NK-92 (cell line): ENCODE measurements around the gene NOL7.

Experiments used
- DNase-seq: peaks from one replicate; lab custom pipeline; 2025; ENCODE audit not compliant: unreplicated experiment; lab: John Stamatoyannopoulos, UW

NOL7 gene

GRCh38 chr6:13593720-13594119 is 21.4 kb upstream of the NOL7 start:
- no peak for DNase-seq

DNA sequence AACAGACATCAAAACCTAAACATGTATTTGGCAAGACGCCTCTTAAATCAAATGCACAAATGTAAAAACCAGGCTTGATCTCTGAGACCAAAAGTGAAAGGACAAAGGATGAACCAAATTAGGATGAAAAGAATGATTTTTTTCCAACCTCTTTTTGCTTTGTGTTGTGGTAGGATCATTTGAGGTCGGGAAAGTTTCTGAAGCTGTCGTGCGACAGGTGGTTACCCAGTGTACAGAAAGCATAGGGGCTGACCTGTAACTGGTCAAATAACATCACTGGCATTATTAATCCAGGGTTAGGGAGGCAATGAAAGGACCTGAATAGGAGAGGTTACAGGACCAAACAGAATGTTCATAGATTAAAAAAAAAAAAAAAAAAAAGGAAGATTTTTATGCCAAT is 18.1 kb upstream of the NOL7 start:
- no peak for DNase-seq

DNA sequence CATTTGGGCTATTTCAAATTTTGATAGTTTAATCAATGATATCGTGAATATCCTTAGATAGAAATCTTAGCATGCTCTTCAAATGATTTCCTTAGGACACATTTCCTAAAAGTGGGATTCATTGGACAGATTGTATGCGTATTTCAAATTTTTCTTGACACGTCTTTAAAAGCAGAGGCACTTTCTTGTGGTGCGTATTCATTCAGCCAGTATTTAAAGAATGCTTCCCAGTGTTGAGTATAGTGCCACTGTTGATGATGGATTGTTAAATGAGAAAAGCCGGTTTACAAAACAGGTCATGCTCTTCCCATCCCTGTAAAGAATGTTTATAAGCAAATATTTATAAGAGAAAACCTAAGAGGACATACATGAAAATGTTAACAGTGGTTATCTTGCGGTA is 15.1 kb upstream of the NOL7 start:
- no peak for DNase-seq

GRCh38 chr6:13604135-13604534 is 11.0 kb upstream of the NOL7 start:
- no peak for DNase-seq

GRCh38 chr6:13604546-13605416 is 10.4 kb upstream of the NOL7 start:
- no peak for DNase-seq

GRCh38 chr6:13605634-13606033 is 9.5 kb upstream of the NOL7 start:
- no peak for DNase-seq

DNA sequence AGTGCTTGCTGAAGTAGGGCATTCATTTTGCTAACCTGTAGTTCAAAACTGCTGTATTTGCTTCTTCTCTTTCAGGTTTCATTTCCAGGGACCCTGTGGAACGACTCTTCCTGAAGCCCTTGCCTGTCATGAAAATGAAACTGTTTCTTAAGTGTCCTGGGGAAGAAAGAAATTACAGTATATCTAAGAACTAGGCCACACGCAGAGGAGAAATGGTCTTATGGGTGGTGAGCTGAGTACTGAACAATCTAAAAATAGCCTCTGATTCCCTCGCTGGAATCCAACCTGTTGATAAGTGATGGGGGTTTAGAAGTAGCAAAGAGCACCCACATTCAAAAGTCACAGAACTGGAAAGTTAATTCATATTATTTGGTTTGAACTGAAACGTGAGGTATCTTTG is 3.4 kb upstream of the NOL7 start:
- no peak for DNase-seq

GRCh38 chr6:13613029-13613594 is 2.0 kb upstream of the NOL7 start:
- DNase-seq, result no peak

DNA sequence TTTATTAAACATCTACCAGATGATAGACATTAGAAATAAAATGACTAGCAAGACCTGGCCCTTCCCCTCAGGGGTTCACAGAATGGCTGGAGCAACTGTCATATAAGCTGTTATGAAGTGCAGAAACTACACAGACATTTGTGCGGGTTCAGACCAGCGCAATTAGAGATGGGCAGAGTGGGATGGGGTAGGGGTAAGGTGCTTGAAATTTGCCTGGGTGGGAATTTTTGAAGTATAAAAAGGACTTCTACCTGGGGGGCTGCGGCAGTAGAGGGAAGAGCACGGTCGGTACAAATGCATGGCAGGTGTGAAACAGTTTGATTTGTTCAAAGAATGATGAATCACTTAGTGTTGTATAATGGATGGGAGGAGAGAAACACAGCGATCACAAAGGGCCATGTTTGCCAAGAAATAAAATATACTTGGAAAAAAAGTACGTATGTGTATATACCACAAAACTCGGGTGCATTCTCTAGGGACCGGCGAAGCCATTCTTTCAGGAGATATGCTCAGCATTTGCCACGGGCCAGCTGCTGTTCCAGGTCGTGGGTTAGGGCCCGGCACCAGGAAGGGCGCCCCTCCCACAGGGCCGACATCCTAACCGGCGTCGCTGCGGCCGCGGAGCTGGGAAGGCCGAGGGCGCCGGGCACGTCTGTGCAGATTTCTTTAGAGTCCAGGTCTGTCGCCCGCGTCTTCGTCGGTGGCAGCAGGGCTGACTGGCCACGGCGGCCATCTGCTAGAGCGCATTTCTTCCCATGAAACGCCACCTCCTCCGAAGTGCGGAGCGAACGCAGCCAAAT is 809 bp upstream of the NOL7 start:
- no peak for DNase-seq

DNA sequence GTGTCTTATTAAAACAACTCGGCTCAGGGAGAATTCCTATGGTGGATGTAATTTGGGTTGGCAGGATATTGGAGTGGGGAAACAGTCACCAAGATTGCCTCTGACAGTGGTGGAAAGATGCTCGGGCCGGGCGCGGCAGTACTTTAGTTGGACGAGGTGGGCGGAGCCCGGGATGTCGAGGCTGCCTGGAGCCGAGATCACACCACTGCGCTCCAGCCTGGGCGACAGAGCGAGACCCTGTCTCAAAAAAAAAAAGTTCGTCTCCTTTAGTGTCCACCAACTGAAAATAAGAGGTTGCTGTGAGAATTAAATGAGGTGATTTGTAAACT is 621 bp downstream of the NOL7 start:
- no peak for DNase-seq

- no peak for DNase-seq
Measured at GRCh38 chr6:13617066-13617465, 1.9 kb downstream of the NOL7 start.

- DNase-seq, result no peak
Measured at GRCh38 chr6:13624871-13625288, 9.7 kb downstream of the NOL7 start.

DNA sequence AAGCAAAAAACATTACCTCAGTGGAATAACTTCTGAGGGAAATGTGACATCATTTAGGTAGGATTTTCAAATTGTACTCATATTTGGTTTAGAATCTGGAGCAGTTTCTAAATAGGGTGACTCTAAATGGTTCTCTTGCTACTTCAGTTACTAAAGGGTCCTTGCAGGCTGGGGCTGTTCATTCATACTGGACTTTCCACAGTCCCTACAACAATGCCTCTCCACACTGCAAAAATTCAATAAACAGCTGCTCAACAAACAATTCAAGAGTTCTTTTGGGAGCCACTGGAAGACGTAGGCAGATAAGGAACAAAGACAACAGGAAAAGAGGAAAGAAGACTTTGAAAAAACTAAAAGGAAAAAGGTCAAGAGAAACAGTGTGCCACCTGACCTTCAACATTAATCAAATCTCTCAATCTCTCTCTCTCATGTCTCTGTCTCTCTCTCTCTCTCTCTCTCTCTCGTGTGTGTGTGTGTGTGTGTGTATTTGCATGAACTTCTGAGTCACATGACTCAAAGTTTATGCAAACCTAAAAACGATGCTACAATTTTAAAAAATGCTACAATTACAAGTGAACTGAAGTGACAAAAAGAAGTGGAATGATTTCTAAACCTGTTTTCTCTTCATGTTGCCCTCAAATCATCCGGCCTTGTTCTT is 14.5 kb downstream of the NOL7 start:
- no peak for DNase-seq

- no peak for DNase-seq
Measured at GRCh38 chr6:13630499-13630898, 15.4 kb downstream of the NOL7 start.

DNA sequence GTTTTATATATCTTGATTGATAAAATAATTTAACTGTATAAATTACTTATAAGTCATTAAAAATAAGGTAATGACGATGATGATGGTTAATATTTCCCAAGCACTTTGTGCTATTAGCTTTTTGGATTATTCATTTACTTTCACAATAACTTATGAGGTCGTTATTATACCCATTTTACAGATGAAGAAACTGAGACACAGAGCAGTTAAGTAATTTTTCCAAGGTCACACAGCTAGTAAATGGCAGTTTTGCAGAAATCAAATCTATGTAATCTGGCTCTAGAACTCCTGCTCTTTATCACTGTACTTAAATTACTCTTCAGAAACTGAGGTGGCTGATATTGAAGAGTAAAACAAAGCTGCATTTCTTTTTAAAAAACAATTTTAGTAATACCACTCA is 18.2 kb downstream of the NOL7 start:
- no peak for DNase-seq

GRCh38 chr6:13635948-13636658 is 21.0 kb downstream of the NOL7 start:
- DNase-seq, result no peak

- DNase-seq, result no peak
Measured at GRCh38 chr6:13638014-13638413, 22.9 kb downstream of the NOL7 start.

DNA sequence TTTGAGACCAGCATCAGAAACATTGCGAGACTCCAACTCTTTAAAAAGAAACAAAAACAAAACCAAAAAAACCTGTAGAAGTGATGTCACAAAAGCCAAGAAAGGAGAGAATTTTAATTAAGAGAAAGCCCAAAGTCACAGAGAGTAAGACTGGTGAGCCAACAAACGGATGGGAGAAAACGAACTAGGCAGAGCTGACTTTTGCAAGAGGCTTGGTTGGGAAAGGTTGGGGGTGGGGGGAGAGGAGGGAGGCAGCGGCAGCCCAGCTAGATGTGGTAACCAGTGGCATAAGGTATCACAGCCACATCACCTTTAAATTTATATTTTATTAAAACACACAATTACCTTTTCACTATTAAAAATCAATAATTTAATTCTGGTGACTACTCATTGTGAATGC is 23.5 kb downstream of the NOL7 start:
- no peak for DNase-seq

GRCh38 chr6:13641315-13641714 is 26.2 kb downstream of the NOL7 start:
- no peak for DNase-seq

DNA sequence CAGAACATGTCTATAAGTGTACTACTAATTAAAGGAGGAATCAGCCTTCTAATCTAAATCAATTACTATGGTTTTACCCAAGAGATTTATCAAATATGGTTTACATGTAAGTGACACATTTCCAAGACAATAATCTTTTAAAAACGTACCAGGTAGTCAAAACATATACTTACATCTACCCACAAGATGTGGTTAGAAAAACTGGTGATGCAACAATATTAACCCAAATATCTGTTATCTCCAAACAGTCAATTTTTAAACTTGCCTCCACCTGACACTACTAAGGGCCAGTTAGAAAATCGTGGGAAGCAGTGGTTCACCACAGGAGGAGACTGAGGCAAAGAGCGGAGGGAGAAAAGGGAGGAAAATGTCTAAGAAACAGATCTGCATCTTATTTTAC is 28.0 kb downstream of the NOL7 start:
- no peak for DNase-seq

GRCh38 chr6:13648850-13649249 is 33.7 kb downstream of the NOL7 start:
- DNase-seq, result no peak
